ENCODE results near the gene SPI1.

SPI1 gene

DNA sequence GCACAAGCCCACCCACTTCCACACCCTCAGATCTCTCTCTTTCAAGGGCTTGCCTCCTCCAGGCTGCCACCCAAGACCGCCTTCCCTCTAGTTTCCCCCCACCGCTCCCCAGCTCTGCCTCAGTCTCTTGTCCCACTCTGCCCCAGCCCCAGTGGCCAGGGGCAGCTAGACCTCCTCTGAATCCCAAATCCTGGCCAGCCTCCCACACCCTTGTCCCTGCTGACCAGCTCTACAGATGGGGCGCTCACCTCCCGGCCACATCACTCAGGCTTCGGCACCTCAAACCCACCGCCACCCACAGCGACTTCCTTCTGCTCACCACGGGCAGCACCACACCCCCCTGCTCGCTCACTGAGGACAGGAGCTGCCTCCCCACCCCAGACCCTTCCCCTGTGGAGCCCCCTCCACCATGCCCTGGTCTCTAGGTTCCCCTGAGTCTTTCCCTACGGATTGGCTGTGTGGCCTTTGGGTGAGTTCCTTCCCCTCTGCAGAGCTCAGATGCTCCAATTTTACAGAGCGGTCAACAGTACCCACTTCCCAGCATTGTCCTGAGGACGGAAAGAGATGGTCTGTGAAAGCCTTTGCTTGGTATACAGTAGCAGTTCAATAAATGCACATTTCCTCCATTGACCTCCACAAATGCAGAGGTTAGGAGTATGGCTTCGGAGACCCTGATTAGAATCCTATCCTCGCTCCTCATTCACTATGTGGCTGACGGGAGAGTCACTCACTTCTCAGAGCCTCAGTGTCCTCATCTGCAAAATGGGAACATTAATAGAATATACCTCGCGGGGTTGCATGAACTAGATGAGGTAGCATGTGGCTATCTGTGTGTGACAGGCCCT lies 11.5 kb upstream of the SPI1 start:
- TF ChIP-seq, protein P1, sequence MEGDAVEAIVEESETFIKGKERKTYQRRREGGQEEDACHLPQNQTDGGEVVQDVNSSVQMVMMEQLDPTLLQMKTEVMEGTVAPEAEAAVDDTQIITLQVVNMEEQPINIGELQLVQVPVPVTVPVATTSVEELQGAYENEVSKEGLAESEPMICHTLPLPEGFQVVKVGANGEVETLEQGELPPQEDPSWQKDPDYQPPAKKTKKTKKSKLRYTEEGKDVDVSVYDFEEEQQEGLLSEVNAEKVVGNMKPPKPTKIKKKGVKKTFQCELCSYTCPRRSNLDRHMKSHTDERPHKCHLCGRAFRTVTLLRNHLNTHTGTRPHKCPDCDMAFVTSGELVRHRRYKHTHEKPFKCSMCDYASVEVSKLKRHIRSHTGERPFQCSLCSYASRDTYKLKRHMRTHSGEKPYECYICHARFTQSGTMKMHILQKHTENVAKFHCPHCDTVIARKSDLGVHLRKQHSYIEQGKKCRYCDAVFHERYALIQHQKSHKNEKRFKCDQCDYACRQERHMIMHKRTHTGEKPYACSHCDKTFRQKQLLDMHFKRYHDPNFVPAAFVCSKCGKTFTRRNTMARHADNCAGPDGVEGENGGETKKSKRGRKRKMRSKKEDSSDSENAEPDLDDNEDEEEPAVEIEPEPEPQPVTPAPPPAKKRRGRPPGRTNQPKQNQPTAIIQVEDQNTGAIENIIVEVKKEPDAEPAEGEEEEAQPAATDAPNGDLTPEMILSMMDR (conservative IDR thresholded peaks at IDR 0.05): no peak
- no peak for TF ChIP-seq ZFX (IDR thresholded peaks at IDR 0.05)
- H3K27ac ChIP-seq: no peak overlapping the region

DNA sequence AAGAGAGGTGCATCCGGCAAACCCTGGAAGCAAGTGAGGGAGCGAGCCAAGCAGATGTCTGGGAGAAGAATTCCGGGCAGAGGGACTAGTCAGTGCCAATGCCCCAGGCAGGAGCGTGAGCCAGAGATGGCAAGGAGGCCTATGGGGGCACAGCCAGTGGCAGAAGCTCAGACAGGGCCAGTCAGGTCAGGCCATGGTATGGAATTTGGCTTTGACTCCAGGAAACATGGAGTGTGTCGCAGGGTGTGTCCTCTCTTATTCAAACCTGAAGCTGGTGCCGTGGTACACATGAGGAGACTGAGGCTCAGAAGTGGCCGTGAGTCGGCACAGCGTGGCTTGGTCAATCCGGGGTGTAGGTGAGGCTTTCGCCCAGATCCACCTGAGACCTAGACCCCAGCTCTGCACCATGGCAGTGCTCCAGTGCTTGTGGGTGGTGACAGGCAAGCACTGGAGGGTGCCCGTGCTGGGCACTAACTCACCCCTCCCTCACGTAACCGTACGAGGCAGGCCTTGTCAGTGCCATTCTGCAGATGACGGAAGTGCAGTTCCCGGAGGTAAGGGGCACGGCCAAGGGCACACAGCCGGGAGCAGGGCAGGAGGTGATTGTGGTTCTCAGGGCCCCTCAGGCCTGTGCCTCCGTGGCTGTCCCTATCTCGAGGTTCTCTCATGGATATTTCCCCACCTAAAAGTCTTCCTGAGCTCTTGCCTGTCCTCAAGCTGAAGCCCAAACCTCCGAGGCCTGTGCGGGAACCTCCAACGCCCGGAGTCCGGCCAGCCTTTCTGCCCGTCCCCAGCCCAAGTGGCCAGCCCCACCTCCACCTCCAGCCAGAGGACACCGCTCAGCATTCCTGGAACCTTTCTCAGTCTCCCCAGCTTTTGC lies 10.6 kb upstream of the SPI1 start:
- TF ChIP-seq ZFX (IDR thresholded peaks at IDR 0.05): no peak
- TF ChIP-seq, protein P1 (conservative IDR thresholded peaks at IDR 0.05): no peak
- H3K27ac ChIP-seq: no peak overlapping the region

DNA sequence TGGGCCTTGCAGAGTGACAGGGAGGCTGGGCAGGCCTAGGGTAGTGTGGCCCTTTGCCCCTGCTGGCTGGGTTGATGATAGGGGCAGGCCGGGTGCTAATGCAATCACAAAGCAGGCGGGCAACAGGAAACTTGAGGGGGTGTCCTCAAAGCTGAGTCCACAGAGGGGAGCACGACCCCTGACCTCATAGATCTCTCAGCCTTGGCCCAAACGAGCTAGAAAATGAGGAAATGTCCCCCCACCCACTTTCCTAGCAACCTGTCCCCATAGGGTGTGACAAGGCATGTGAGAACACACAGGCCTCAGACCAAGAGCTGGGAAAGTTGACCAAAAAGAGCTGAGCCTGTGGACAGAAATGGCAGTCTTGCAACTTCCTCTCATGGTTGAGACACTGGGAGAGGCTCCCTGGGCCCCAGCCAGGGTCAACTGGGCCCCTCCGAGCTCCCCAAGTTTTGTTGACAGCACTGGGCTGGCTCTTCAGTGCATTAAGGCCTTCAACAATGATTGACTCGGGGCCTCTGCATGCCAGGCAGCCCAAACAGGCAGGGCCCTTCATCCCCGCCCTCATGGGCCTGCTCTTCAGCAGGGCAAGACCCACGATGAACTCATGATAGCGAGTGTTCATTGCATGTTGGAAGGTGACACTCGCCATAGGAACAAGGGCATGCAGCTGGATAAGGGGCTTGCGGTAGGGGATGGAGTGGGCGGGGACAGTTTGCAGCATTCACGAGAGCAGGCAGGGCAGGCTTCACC lies 9.8 kb upstream of the SPI1 start:
- H3K27ac ChIP-seq: no peak overlapping the region
- TF ChIP-seq, protein P1 (conservative IDR thresholded peaks at IDR 0.05): no peak
- no peak for TF ChIP-seq ZFX (IDR thresholded peaks at IDR 0.05)

DNA sequence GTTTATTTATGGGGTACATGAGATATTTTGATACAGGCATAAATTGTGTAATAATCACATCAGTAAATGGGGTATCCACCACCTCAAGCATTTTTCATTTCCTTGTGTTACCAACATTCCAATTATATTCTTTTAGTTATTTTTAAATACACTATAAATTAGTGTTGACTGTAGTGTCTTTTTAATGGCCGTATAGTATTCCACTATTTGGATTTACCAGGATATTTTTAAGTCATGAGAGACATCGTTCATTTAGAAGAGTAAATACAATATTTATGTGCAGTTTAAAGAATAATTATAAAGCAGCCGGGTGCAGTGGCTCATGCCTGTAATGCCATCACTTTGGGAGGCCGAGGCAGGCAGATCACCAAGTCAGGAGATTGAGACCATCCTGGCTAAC lies 6.2 kb upstream of the SPI1 start:
- no peak overlapping the region for H3K27ac ChIP-seq
- TF ChIP-seq ZFX (IDR thresholded peaks at IDR 0.05): no peak
- TF ChIP-seq, protein P1 (conservative IDR thresholded peaks at IDR 0.05): no peak

DNA sequence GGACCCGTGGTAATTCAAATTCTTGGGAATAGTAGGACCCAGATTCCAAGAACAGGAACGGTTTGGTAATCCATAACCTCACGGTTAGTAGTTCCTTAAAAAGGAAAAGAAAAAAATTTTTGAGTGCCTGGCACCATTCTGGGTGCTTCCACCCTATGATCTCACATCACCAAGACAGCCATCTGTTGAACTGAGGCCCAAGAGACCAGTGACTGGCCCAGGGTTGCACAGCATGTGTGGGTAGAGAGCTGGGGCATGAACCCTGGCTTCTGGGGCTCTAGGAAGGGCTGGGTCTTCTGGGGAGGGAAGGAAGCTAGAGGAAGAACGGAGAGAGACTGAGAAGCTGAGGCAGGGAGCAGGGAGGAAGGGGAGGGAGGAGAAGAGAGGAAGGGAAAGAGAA lies 4.7 kb upstream of the SPI1 start:
- no peak for TF ChIP-seq ZFX (IDR thresholded peaks at IDR 0.05)
- TF ChIP-seq, protein P1 (conservative IDR thresholded peaks at IDR 0.05): no peak
- H3K27ac ChIP-seq: no peak overlapping the region

DNA sequence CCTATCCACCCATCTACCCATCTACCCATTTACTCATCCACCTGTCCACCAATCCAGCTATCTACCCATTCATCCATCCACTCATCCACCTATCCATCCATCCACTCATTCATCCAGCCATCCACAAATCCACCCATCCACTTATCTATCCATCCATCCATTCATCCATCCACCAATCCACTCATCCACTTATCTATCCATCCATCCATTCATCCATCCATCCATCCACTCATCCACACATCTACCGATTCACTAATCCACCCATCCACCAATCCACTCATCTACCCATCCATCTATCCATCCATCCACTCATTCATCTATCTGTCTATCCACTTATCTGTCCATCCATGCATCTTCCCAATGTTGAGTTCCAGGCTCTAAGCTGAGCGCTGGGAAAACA lies 1.7 kb upstream of the SPI1 start:
- TF ChIP-seq ZFX (IDR thresholded peaks at IDR 0.05): no peak
- TF ChIP-seq, protein P1 (conservative IDR thresholded peaks at IDR 0.05): no peak

More for the DNA sequence above, 1.7 kb upstream of the SPI1 start:
- H3K27ac ChIP-seq: no peak overlapping the region

Data from C4-2B (cell line).